Thoracic aorta (tissue), 2 donors: ENCODE results near the gene TRIO. TPM values are rescaled to one million over a fixed set of nuclear protein-coding genes. Genes with fewer than 3 reads are reported as not detected.
A peak's percentile ranks its signal among the peaks of the same experiment; 100 is the strongest.

Experiments used
- ATAC-seq: fragments of 150-250 bp; one replicate; pipeline ENCODE4 v1.8.0; 2017; ENCODE audit warnings: low read depth; ENCODE audit not compliant: insufficient number of reproducible peaks, low FRiP score
- DNase-seq: peaks from one replicate; pipeline ENCODE4 v3.0.0-alpha.2; 2020; ENCODE audit warnings: low spot score
- H3K27ac ChIP-seq, 2 donors: fragments of 200-600 bp; sonication (generic); 1 replicate in 1 of 2; 2 replicates in 1 of 2; pipeline ENCODE4 v1.5.1; 2016; ENCODE audit warnings: mild to moderate bottlenecking in 2 of 2, moderate library complexity in 2 of 2
- H3K27me3 ChIP-seq: fragments of 200-600 bp; sonication (generic); replicated peaks from 2 replicates; pipeline ENCODE4 v1.6.0; 2016; ENCODE audit warnings: mild to moderate bottlenecking; ENCODE audit not compliant: insufficient read depth
- H3K36me3 ChIP-seq: fragments of 200-600 bp; sonication (generic); one replicate; pipeline ENCODE4 v1.5.1; 2016
- H3K4me1 ChIP-seq, 2 donors: fragments of 200-600 bp; sonication (generic); 1 replicate in 1 of 2; 2 replicates in 1 of 2; pipeline versions ENCODE4 v1.5.1 to v1.6.0; 2016; ENCODE audit warnings: low read depth in 2 of 2, mild to moderate bottlenecking in 1 of 2; ENCODE audit not compliant: control insufficient read depth in 1 of 2
- H3K4me3 ChIP-seq: fragments of 200-600 bp; sonication (generic); 2 replicates; pipeline ENCODE4 v1.5.1; 2016; ENCODE audit warnings: mild to moderate bottlenecking
- H3K9me3 ChIP-seq: fragments of 200-600 bp; sonication (generic); 2 replicates; pipeline ENCODE4 v1.5.1; 2016
- CTCF ChIP-seq: fragments of 200-600 bp; sonication (generic); IDR thresholded peaks from one replicate; pipeline ENCODE4 v1.5.1; 2019; ENCODE audit warnings: antibody characterized with exemption
- total RNA-seq, 2 donors: library from RNA; depleted of rRNA; stranded (reverse); fragments of >200 nt; gene quantifications; one replicate each; pipeline versions ENCODE4 v1.1.0 to v1.2.3, GENCODE V29; 2016

The TRIO gene
- total RNA-seq, 2 donors from 2014 or later, result 219 to 300 TPM

GRCh38 chr5:14151416-14151815 lies 8.3 kb downstream of the TRIO start:
- H3K27ac ChIP-seq, result no peak overlapping the region
- ATAC-seq (no peak), DNase-seq (no peak)
- H3K9me3 ChIP-seq, result no peaks in the 10 kb centered on the region
- no peak overlapping the region for H3K4me3 ChIP-seq
- no peaks in the 10 kb centered on the region for H3K36me3 ChIP-seq
- no peaks in the 10 kb centered on the region for H3K27me3 ChIP-seq
- TF ChIP-seq CTCF, result no peak
- H3K4me1 ChIP-seq, result peaks cover 58 to 91% of the 10 kb centered on the region in 2 donors

GRCh38 chr5:14153071-14153864 lies 10.1 kb downstream of the TRIO start:
- Histone ChIP-seq H3K27me3 (no peaks in the 10 kb centered on the region), H3K36me3 (no peaks in the 10 kb centered on the region), H3K9me3 (no peaks in the 10 kb centered on the region), H3K4me3 (peak overlapping the region; percentile 61), H3K27ac (peak overlapping the region; percentile 37 to 72), H3K4me1 (peaks cover 46 to 88% of the 10 kb centered on the region in 2 donors)
- DNase-seq (no peak), ATAC-seq (no peak)
- TF ChIP-seq CTCF, result no peak

- no peak for TF ChIP-seq CTCF
- Histone ChIP-seq H3K4me1 (peaks cover 40 to 79% of the 10 kb centered on the region in 2 donors), H3K4me3 (peak overlapping the region; percentile 61), H3K27me3 (no peaks in the 10 kb centered on the region), H3K9me3 (no peaks in the 10 kb centered on the region), H3K27ac (peak overlapping the region; percentile 37 to 72), H3K36me3 (no peaks in the 10 kb centered on the region)
- DNase-seq, result peak; percentile 64
- peak; percentile 67 for ATAC-seq
These were observed 11.0 kb downstream of the TRIO start for GRCh38 chr5:14153932-14154731.

- Histone ChIP-seq H3K27ac (peak overlapping the region in 1 of 2 donors; percentile 72), H3K9me3 (no peaks in the 10 kb centered on the region), H3K27me3 (no peaks in the 10 kb centered on the region), H3K4me1 (peaks cover 35 to 69% of the 10 kb centered on the region in 2 donors), H3K4me3 (no peak overlapping the region), H3K36me3 (no peaks in the 10 kb centered on the region)
- TF ChIP-seq CTCF, result no peak
- DNase-seq, result no peak
- no peak for ATAC-seq
These were observed 11.9 kb downstream of the TRIO start for GRCh38 chr5:14155075-14155474.

GRCh38 chr5:14155739-14156138 lies 12.6 kb downstream of the TRIO start:
- no peaks in the 10 kb centered on the region for H3K9me3 ChIP-seq
- no peaks in the 10 kb centered on the region for H3K36me3 ChIP-seq
- no peaks in the 10 kb centered on the region for H3K27me3 ChIP-seq
- H3K4me1 ChIP-seq, result peaks cover 35 to 70% of the 10 kb centered on the region in 2 donors
- H3K4me3 ChIP-seq, result no peak overlapping the region
- ATAC-seq, result no peak
- no peak overlapping the region for H3K27ac ChIP-seq
- no peak for TF ChIP-seq CTCF
- DNase-seq, result no peak
